Renal cortex interstitium (tissue), 11 donors: ENCODE data around the gene KLHL8. TPM values are rescaled to one million over a fixed set of nuclear protein-coding genes. Genes with fewer than 3 reads are reported as not detected.

ENCODE experiments used
- DNase-seq, 11 donors: peaks; one replicate each; pipeline ENCODE4 v3.0.0-alpha.2; 2013; ENCODE audit warnings: low read depth in 9 of 11, low spot score in 4 of 11; ENCODE audit errors: extremely low read depth in 1 of 11
- polyA plus RNA-seq, 3 donors: library from polyadenylated mRNA; unstranded; fragments of 120-200 nt; gene quantifications; one replicate each; pipeline ENCODE4 v1.2.1, GENCODE V29; 2013; ENCODE audit not compliant: insufficient read length in 3 of 3

KLHL8 gene
- polyA plus RNA-seq, 3 donors: 18.4 to 19.9 (median 18.5) TPM

GRCh38 chr4:87114245-87115062 is 106.0 kb downstream of the KLHL8 start:
- no peak for DNase-seq

GRCh38 chr4:87112063-87112462 is 108.4 kb downstream of the KLHL8 start:
- DNase-seq: no peak

Other genes with a start within 250 kb of the KLHL8 start
- gene HSD17B13, start 102.3 kb upstream of the KLHL8 start, polyA plus RNA-seq: under 1 TPM; 0.25 to 0.39 (median 0.35) TPM
- 10 to 100 TPM; 48.9 to 70.0 (median 53.9) TPM for gene HSD17B11, start 170.6 kb upstream of the KLHL8 start, polyA plus RNA-seq
- gene NUDT9, start 202.0 kb upstream of the KLHL8 start, polyA plus RNA-seq: 10 to 100 TPM; 66.1 to 74.1 (median 69.7) TPM